ENCODE results near the gene LRP1.

The LRP1 gene

DNA sequence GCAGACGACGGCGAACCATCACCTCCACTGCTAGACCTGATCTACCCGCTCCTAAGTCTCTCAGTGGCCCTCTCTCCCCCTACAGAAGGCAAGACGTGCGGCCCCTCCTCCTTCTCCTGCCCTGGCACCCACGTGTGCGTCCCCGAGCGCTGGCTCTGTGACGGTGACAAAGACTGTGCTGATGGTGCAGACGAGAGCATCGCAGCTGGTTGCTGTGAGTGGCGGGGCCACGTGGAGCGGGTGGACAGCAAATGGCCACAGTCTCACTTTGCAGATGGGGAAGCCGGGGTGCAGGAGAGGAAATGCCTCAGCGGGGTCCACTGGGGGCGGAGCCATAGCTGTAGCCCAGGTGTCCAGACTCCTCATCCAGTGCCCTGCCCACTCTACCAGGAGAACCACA, 66.9 kb downstream of the LRP1 start:
- DNase-seq (ENCODE audit: low read depth in 1 of 2, low spot score in 1 of 2) = no peak
- Histone ChIP-seq H3K27me3 (ENCODE audit: insufficient read depth, poor library complexity, severe bottlenecking) (peaks cover 14% of the 10 kb centered on the region), H3K27ac (replicated peaks) (no peak overlapping the region), H3K4me3 (replicated peaks; ENCODE audit: insufficient read depth, low read length) (no peak overlapping the region)
- TF ChIP-seq SPI1 (IDR thresholded peaks at IDR 0.05; ENCODE audit: borderline replicate concordance, low read depth) = no peak
- no peak for TF ChIP-seq POLR2AphosphoS5 (IDR thresholded peaks at IDR 0.05; ENCODE audit: low read depth)
- no peak for TF ChIP-seq GABPA (IDR thresholded peaks at IDR 0.05; ENCODE audit: low read depth)
- TF ChIP-seq, protein P1, sequence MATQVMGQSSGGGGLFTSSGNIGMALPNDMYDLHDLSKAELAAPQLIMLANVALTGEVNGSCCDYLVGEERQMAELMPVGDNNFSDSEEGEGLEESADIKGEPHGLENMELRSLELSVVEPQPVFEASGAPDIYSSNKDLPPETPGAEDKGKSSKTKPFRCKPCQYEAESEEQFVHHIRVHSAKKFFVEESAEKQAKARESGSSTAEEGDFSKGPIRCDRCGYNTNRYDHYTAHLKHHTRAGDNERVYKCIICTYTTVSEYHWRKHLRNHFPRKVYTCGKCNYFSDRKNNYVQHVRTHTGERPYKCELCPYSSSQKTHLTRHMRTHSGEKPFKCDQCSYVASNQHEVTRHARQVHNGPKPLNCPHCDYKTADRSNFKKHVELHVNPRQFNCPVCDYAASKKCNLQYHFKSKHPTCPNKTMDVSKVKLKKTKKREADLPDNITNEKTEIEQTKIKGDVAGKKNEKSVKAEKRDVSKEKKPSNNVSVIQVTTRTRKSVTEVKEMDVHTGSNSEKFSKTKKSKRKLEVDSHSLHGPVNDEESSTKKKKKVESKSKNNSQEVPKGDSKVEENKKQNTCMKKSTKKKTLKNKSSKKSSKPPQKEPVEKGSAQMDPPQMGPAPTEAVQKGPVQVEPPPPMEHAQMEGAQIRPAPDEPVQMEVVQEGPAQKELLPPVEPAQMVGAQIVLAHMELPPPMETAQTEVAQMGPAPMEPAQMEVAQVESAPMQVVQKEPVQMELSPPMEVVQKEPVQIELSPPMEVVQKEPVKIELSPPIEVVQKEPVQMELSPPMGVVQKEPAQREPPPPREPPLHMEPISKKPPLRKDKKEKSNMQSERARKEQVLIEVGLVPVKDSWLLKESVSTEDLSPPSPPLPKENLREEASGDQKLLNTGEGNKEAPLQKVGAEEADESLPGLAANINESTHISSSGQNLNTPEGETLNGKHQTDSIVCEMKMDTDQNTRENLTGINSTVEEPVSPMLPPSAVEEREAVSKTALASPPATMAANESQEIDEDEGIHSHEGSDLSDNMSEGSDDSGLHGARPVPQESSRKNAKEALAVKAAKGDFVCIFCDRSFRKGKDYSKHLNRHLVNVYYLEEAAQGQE (IDR thresholded peaks at IDR 0.05; ENCODE audit: insufficient replicate concordance, low read depth) = no peak
- TF ChIP-seq, protein P2, sequence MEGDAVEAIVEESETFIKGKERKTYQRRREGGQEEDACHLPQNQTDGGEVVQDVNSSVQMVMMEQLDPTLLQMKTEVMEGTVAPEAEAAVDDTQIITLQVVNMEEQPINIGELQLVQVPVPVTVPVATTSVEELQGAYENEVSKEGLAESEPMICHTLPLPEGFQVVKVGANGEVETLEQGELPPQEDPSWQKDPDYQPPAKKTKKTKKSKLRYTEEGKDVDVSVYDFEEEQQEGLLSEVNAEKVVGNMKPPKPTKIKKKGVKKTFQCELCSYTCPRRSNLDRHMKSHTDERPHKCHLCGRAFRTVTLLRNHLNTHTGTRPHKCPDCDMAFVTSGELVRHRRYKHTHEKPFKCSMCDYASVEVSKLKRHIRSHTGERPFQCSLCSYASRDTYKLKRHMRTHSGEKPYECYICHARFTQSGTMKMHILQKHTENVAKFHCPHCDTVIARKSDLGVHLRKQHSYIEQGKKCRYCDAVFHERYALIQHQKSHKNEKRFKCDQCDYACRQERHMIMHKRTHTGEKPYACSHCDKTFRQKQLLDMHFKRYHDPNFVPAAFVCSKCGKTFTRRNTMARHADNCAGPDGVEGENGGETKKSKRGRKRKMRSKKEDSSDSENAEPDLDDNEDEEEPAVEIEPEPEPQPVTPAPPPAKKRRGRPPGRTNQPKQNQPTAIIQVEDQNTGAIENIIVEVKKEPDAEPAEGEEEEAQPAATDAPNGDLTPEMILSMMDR (IDR thresholded peaks at IDR 0.05; ENCODE audit: insufficient read depth, low read length) = no peak

DNA sequence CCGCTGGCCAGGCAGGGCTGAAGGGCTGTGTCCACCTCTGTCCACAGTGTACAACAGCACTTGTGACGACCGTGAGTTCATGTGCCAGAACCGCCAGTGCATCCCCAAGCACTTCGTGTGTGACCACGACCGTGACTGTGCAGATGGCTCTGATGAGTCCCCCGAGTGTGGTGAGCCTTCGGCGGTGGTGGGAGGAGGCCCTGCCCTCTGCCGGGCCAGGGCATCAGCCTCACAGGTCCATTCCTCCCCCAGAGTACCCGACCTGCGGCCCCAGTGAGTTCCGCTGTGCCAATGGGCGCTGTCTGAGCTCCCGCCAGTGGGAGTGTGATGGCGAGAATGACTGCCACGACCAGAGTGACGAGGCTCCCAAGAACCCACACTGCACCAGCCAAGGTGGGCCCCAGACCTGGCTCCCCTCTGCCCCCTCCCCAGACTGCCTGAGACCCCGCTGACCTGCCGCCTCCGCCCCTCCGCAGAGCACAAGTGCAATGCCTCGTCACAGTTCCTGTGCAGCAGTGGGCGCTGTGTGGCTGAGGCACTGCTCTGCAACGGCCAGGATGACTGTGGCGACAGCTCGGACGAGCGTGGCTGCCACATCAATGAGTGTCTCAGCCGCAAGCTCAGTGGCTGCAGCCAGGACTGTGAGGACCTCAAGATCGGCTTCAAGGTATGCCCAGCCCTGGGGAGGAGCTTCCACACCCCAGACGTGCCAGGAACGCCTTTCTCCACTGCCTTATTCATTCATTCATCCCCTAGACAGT, 67.5 kb downstream of the LRP1 start:
- Histone ChIP-seq H3K27me3 (ENCODE audit: insufficient read depth, poor library complexity, severe bottlenecking) (peaks cover 14% of the 10 kb centered on the region), H3K4me3 (replicated peaks; ENCODE audit: insufficient read depth, low read length) (no peak overlapping the region), H3K27ac (replicated peaks) (no peak overlapping the region)
- DNase-seq (ENCODE audit: low read depth in 1 of 2, low spot score in 1 of 2) = peak in 1 of 2 experiments; percentile 35
- TF ChIP-seq SPI1 (IDR thresholded peaks at IDR 0.05; ENCODE audit: borderline replicate concordance, low read depth) = no peak
- TF ChIP-seq, protein P1 (IDR thresholded peaks at IDR 0.05; ENCODE audit: insufficient replicate concordance, low read depth) = no peak
- TF ChIP-seq GABPA (IDR thresholded peaks at IDR 0.05; ENCODE audit: low read depth) = no peak

DNA sequence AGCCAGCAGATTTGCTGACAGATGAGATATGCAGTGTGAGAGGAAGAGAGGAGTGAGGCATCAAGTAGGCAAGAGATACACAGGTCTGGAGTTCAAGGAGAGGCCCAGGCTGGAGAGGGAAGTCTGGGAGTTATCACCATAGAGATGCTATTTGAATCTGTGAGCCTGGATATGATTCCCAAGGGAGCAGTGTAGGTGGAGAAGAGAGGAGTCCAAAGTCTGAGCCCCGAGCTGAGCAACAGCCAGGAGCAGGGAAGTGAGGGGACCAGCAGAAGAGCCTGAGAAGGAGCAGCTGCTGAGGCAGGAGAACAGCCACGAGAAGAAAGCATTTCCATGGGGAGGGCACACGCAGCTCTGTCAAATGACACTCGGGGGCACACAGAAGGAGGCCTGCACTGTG, 68.2 kb downstream of the LRP1 start:
- DNase-seq (ENCODE audit: low read depth in 1 of 2, low spot score in 1 of 2) = no peak
- TF ChIP-seq POLR2AphosphoS5 (IDR thresholded peaks at IDR 0.05; ENCODE audit: low read depth) = no peak
- TF ChIP-seq, protein P1 (IDR thresholded peaks at IDR 0.05; ENCODE audit: insufficient replicate concordance, low read depth) = no peak
- TF ChIP-seq SPI1 (IDR thresholded peaks at IDR 0.05; ENCODE audit: borderline replicate concordance, low read depth) = no peak
- TF ChIP-seq GABPA (IDR thresholded peaks at IDR 0.05; ENCODE audit: low read depth) = no peak
- TF ChIP-seq, protein P2 (IDR thresholded peaks at IDR 0.05; ENCODE audit: insufficient read depth, low read length) = no peak
- peaks cover 14% of the 10 kb centered on the region for H3K27me3 ChIP-seq (ENCODE audit: insufficient read depth, poor library complexity, severe bottlenecking)

More for the DNA sequence above, 68.2 kb downstream of the LRP1 start:
- no peak overlapping the region for H3K27ac ChIP-seq (replicated peaks)
- H3K4me3 ChIP-seq (replicated peaks; ENCODE audit: insufficient read depth, low read length) = no peak overlapping the region
